Neural cell (in vitro differentiated cells): ENCODE results near the gene SQSTM1. TPM values are rescaled to one million over a fixed set of nuclear protein-coding genes. Genes with fewer than 3 reads are reported as not detected.

Source experiments
- H2AFZ ChIP-seq: fragments of 200-600, 300-800 bp; sonication (generic), shearing (Covaris generic); 2 replicates; pipeline ENCODE4 v1.6.0; 2014; ENCODE audit warnings: low read depth, mild to moderate bottlenecking, antibody characterized with exemption, low read length, moderate library complexity
- H3F3A ChIP-seq: fragments of 200-600 bp; shearing (Covaris generic); 2 replicates; pipeline ENCODE4 v1.6.1; 2016; ENCODE audit warnings: mild to moderate bottlenecking, moderate library complexity, mixed read lengths, antibody characterized with exemption, low read length; ENCODE audit not compliant: insufficient read depth, poor library complexity, severe bottlenecking
- H3K27ac ChIP-seq: fragments of 200-600, 300-800 bp; sonication (generic), shearing (Covaris generic); 2 replicates; pipeline ENCODE4 v1.5.1; 2014; ENCODE audit warnings: mild to moderate bottlenecking, low read length, moderate library complexity
- H3K27me3 ChIP-seq: fragments of 300-800, 200-600 bp; sonication (generic), shearing (Covaris generic); 2 replicates; pipeline ENCODE4 v1.6.0; 2014; ENCODE audit warnings: mild to moderate bottlenecking, low read depth, low read length, moderate library complexity; ENCODE audit not compliant: insufficient read depth
- H3K36me3 ChIP-seq: fragments of 300-800, 200-600 bp; sonication (generic), shearing (Covaris generic); 2 replicates; pipeline ENCODE4 v1.5.1; 2014; ENCODE audit warnings: mild to moderate bottlenecking, antibody characterized with exemption, low read length, moderate library complexity; ENCODE audit not compliant: insufficient read depth
- H3K4me2 ChIP-seq: fragments of 300-800, 200-600 bp; sonication (generic), shearing (Covaris generic); 2 replicates; pipeline ENCODE4 v1.6.0; 2014; ENCODE audit warnings: mild to moderate bottlenecking, low read length
- H3K4me3 ChIP-seq: fragments of 300-800, 200-600 bp; sonication (generic), shearing (Covaris generic); 2 replicates; pipeline ENCODE4 v1.5.1; 2014; ENCODE audit warnings: mild to moderate bottlenecking, low read length, moderate library complexity
- H3K79me2 ChIP-seq: fragments of 200-600 bp; shearing (Covaris generic); replicated peaks from 2 replicates; pipeline ENCODE4 v1.6.0; 2014; ENCODE audit warnings: mild to moderate bottlenecking, low read length, moderate library complexity; ENCODE audit not compliant: insufficient read depth
- H3K9ac ChIP-seq: fragments of 300-800, 200-600 bp; sonication (generic), shearing (Covaris generic); 2 replicates; pipeline ENCODE4 v1.6.1; 2016; ENCODE audit warnings: mild to moderate bottlenecking, low read length, mixed read lengths
- H3K9me2 ChIP-seq: fragments of 200-600 bp; shearing (Covaris generic); 2 replicates; pipeline ENCODE4 v1.6.1; 2016; ENCODE audit warnings: mild to moderate bottlenecking, low read length, mixed read lengths; ENCODE audit not compliant: insufficient read depth
- H3K9me3 ChIP-seq: fragments of 200-600, 300-800 bp; sonication (generic), shearing (Covaris generic); 2 replicates; pipeline ENCODE4 v1.6.1; 2016; ENCODE audit warnings: mild to moderate bottlenecking, mixed run types, low read length, moderate library complexity, mixed read lengths
- H4K20me1 ChIP-seq: fragments of 200-600 bp; shearing (Covaris generic); 2 replicates; pipeline ENCODE4 v1.6.1; 2016; ENCODE audit warnings: mild to moderate bottlenecking, mixed run types; ENCODE audit not compliant: insufficient read depth
- CTCF ChIP-seq: fragments of 450-650 bp; IDR thresholded peaks from 2 replicates; pipeline ENCODE4 v1.5.1; 2014; ENCODE audit warnings: antibody characterized with exemption, mild to moderate bottlenecking, moderate library complexity; ENCODE audit not compliant: poor library complexity, severe bottlenecking
- EP300 ChIP-seq: fragments of 450-650 bp; conservative IDR thresholded peaks from 2 replicates; pipeline ENCODE4 v1.6.1; 2014; ENCODE audit warnings: antibody characterized with exemption, mild to moderate bottlenecking, moderate library complexity; ENCODE audit not compliant: poor library complexity, severe bottlenecking
- EZH2 ChIP-seq: fragments of 200-600, 300-800 bp; shearing (Covaris generic), sonication (generic); IDR thresholded peaks from 2 replicates; pipeline ENCODE4 v1.6.1; 2014; ENCODE audit warnings: antibody characterized with exemption, low read length, borderline replicate concordance, mild to moderate bottlenecking; ENCODE audit not compliant: insufficient read depth, poor library complexity, severe bottlenecking
- MXI1 ChIP-seq: fragments of 450-650 bp; conservative IDR thresholded peaks from 2 replicates; pipeline ENCODE4 v1.6.1; 2014; ENCODE audit warnings: antibody characterized with exemption, mild to moderate bottlenecking; ENCODE audit not compliant: poor library complexity, severe bottlenecking
- POLR2AphosphoS5 ChIP-seq: IDR thresholded peaks from 2 replicates; pipeline ENCODE4 v1.6.1; 2012
- RAD21 ChIP-seq: fragments of 450-650 bp; conservative IDR thresholded peaks from 2 replicates; pipeline ENCODE4 v1.6.1; 2014; ENCODE audit warnings: antibody characterized with exemption, mild to moderate bottlenecking, moderate library complexity
- REST ChIP-seq: IDR thresholded peaks from 2 replicates; pipeline ENCODE4 v1.6.1; 2012; ENCODE audit warnings: borderline replicate concordance
- SMC3 ChIP-seq: fragments of 450-650 bp; conservative IDR thresholded peaks from 2 replicates; pipeline ENCODE4 v1.6.1; 2014; ENCODE audit warnings: antibody characterized with exemption, mild to moderate bottlenecking, moderate library complexity; ENCODE audit not compliant: poor library complexity
- TAF1 ChIP-seq: IDR thresholded peaks from 2 replicates; pipeline ENCODE4 v1.6.1; 2012; ENCODE audit warnings: low read depth
- polyA plus RNA-seq: library from polyadenylated mRNA; depleted of rRNA; stranded (reverse); fragments of >200 nt; gene quantifications from 2 replicates; pipeline ENCODE4 v1.2.3, GENCODE V29; 2014

The SQSTM1 gene
- polyA plus RNA-seq, 1 donor from 2014 or later: 64.5 TPM

GRCh38 chr5:179802207-179802883, 18.4 kb upstream of the SQSTM1 start:
- H3K27me3 ChIP-seq: no peaks in the 10 kb centered on the region
- H3K79me2 ChIP-seq: no peaks in the 10 kb centered on the region
- H3K4me2 ChIP-seq: no peak overlapping the region
- TF ChIP-seq MXI1 (no peak), POLR2AphosphoS5 (no peak), CTCF (no peak), SMC3 (no peak), EZH2 (no peak), EP300 (no peak), TAF1 (no peak), RAD21 (no peak), REST (no peak)
- no peak overlapping the region for H3K27ac ChIP-seq
- H3K9me2 ChIP-seq: no peaks in the 10 kb centered on the region
- no peaks in the 10 kb centered on the region for H4K20me1 ChIP-seq
- H3K4me3 ChIP-seq: no peak overlapping the region
- H3K9me3 ChIP-seq: no peaks in the 10 kb centered on the region
- H3K36me3 ChIP-seq: no peaks in the 10 kb centered on the region
- no peak overlapping the region for H2AFZ ChIP-seq
- H3F3A ChIP-seq: no peaks in the 10 kb centered on the region
- H3K9ac ChIP-seq: no peak overlapping the region

GRCh38 chr5:179802950-179803562, 17.6 kb upstream of the SQSTM1 start:
- TF ChIP-seq EP300 (no peak), CTCF (no peak), SMC3 (no peak), MXI1 (no peak), TAF1 (no peak), RAD21 (no peak), REST (no peak), POLR2AphosphoS5 (no peak), EZH2 (no peak)
- Histone ChIP-seq H3K9me2 (no peaks in the 10 kb centered on the region), H3K27ac (no peak overlapping the region), H3K4me3 (no peak overlapping the region), H4K20me1 (no peaks in the 10 kb centered on the region), H3K9me3 (no peaks in the 10 kb centered on the region), H3K79me2 (peaks cover 4% of the 10 kb centered on the region), H3K36me3 (no peaks in the 10 kb centered on the region), H3F3A (no peaks in the 10 kb centered on the region), H3K9ac (no peak overlapping the region), H3K27me3 (no peaks in the 10 kb centered on the region), H2AFZ (no peak overlapping the region), H3K4me2 (no peak overlapping the region)
